Motor neuron (in vitro differentiated cells): Measurements from ENCODE around the gene CLEC16A. TPM values are rescaled to one million over a fixed set of nuclear protein-coding genes. Genes with fewer than 3 reads are reported as not detected.

ENCODE experiments used
- ATAC-seq, 8 experiments: fragments of 200-7000 bp; cut with Tn5 transposase; replicated peaks in 6 of 8; 2 replicates each; pipeline ENCODE4 v1.8.0; 2021; ENCODE audit warnings: mild to moderate bottlenecking in 8 of 8, moderate library complexity in 8 of 8
- H3K27ac ChIP-seq, 2 donors: fragments of 250-450 bp; sonication (Bioruptor Pico); 2 replicates each; pipeline ENCODE4 v1.9.0; 2021; ENCODE audit warnings: antibody characterized with exemption in 2 of 2, mild to moderate bottlenecking in 2 of 2, moderate library complexity in 1 of 2
- H3K4me1 ChIP-seq, 2 donors: fragments of 250-450 bp; sonication (Bioruptor Pico); replicated peaks in 1 of 2; 2 replicates each; pipeline ENCODE4 v1.6.1; 2021; ENCODE audit warnings: antibody characterized with exemption in 2 of 2, mild to moderate bottlenecking in 2 of 2, moderate library complexity in 1 of 2
- H3K4me3 ChIP-seq, 5 donors: fragments of 250-450 bp; sonication (Bioruptor Pico); 2 replicates each; pipeline ENCODE4 v1.9.0; 2021; ENCODE audit warnings: antibody characterized with exemption in 5 of 5, mild to moderate bottlenecking in 5 of 5, moderate library complexity in 4 of 5
- WGBS, 10 experiments: fragments of 450-650 bp; shearing (Covaris generic); methylation state at CpG; one replicate each; pipeline ENCODE4 v1.0.0; 2022; 5-methylcytosine and 5-hydroxymethylcytosine counted together
- in situ Hi-C, 9 experiments: fragments of 400-800 bp; cut with MboI; loops; one replicate each; pipeline ENCODE4 v1.15.0; 2021; ENCODE audit warnings: low sequenced_read_pairs in 9 of 9, low pct_unique_long_range_greater_than_20kb in 2 of 9; ENCODE audit not compliant: unreplicated experiment in 9 of 9
- total RNA-seq, 8 experiments: library from RNA; unstranded; fragments of 300-600 nt; gene quantifications; 2 replicates each; pipeline versions ENCODE4 v1.2.3 to v1.2.4, GENCODE V29; 2022

CLEC16A gene
- total RNA-seq, 8 experiments from 2014 or later: 13.4 to 75.0 (median 17.2) TPM

DNA sequence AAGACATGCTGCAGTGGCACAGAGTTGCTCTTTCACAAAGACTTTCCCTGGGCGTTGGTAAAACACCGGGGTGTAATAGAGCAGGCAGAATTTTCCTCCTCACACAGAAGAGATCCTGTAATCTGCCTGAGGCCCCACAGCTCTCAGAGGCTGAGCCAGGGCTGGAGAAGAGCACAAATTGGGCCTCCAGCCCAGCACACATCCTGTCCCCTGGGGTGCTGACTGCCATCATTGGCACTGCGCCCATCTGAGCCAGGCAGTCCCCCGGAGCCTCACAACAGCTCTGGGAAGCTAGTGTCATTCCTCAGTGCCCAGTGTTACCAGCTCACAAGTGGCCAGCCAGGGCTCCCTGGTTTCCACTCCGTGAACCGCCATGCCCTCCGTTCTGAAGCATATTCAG lies 192.2 kb downstream of the CLEC16A start:
- in situ Hi-C loops: no loop called here

DNA sequence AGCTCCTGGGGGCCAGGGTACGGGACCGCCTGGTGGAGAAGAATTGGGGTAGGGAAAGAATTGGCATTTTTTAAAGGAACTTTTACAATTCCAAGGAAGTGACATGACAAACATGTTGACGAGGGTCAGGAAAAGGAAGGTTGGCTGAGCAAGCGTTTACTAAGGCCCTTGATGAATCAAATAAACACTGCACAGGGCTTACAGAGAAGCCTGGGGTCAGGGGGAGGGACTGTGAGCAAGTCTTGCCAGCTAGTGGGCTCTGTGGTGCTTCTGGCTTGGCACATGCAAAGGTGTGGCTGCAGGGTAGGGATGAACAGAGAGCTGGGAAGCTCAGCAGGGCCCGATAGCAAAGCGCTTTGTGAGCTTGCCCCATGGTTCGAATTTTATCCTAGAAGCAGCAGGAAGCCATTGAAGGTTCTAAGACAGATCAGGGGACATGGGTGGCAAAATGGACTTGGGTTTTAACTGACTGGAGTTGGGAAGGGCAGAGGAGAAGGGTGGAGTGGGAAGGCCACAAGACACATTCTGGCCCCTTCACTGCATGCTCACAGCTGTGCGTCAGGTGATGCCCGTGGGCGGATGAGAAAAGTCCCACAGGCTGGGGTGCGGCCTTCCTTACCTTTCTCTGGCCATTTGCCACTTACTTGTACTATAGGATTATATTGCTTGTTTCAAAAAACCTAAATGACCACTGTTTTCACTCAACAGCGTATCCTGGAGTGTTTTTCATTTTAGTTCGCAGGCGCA lies 193.8 kb downstream of the CLEC16A start:
- WGBS, 10 experiments: 80 to 100% (median 92%) methylated on average over 1 to 13 of the region's 14 CpGs; no CpG with 5 or more reads in 1 of the 10 experiments
- H3K4me3 ChIP-seq: no peak overlapping the region
- no peak overlapping the region for H3K27ac ChIP-seq
- ATAC-seq: no peak
- peaks cover 8 to 12% of the 10 kb centered on the region in 2 donors for H3K4me1 ChIP-seq
- in situ Hi-C loops: no loop called here

More for the DNA sequence above, 192.2 kb downstream of the CLEC16A start:
- Histone ChIP-seq H3K27ac (no peak overlapping the region), H3K4me3 (no peak overlapping the region), H3K4me1 (peaks cover 14 to 18% of the 10 kb centered on the region in 2 donors)
- 0 to 100% (median 96%) methylated on average over 1 to 3 of the region's 7 CpGs; no CpG with 5 or more reads in 5 of the 10 experiments for WGBS, 10 experiments
- ATAC-seq: peak in 2 of 8 experiments; percentile 32 to 47

- WGBS, 10 experiments: 80 to 100% (median 93%) methylated on average over 1 to 7 of the region's 8 CpGs; no CpG with 5 or more reads in 1 of the 10 experiments
- Histone ChIP-seq H3K4me1 (peaks cover 2 to 9% of the 10 kb centered on the region in 2 donors), H3K27ac (no peak overlapping the region), H3K4me3 (no peak overlapping the region)
- in situ Hi-C loops: no loop called here
- no peak for ATAC-seq
These were observed 194.5 kb downstream of the CLEC16A start for GRCh38 chr16:11138769-11139325.

DNA sequence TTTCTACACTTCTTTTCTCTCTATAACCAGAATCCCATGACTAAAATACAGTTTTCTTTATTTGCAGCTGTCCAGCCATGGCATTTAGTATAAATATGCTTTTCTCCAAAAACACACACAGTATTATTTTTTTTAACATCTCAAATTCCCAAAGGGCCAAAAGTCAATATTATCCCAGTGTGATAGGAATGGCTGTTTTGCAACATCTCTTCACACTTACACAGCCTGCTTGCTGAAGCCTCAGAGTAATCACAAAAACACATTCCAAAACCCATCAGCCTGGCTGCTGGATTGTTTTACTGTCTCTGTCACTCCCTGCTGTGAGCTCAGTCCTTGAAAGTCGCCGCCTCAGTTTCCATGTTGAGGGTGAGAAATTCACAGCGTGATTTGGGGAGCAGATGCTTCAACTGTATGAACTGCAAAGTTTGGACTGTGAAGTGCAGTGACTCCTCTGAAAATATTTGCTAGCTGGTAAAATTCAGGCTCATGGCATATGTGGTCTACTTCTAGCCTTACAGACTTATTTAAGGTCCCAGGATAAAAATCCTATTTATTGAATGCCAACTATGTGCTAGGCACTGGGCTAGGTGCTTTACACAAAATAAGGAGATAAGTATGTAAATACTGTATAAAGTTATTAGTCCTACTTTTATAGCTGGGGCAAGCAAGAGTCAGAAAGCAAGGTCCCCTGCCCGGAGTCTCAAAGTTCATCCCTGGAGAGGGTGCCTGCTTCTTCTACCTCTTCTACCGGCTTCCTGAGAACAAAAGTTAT lies 195.1 kb downstream of the CLEC16A start:
- Histone ChIP-seq H3K4me1 (peaks cover 0 to 14% of the 10 kb centered on the region in 2 donors), H3K27ac (no peak overlapping the region), H3K4me3 (no peak overlapping the region)
- in situ Hi-C loops: no loop called here
- 49 to 100% (median 83%) methylated on average over 1 to 4 of the region's 5 CpGs; no CpG with 5 or more reads in 1 of the 10 experiments for WGBS, 10 experiments
- ATAC-seq: peak in 1 of 8 experiments; percentile 49

DNA sequence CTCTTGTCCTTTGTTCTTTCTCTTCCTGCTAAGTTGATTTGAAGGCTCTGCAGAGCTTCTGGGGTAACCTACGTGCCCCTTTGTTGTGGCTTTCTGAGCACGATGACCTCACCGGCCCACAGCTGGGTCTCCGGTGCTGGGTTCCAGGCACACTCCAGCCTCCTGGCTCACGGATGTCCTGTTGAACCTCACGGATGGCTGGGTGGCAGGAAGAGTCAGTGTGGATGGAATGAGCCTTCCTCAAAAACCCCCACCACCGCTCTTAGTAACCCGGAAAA lies 195.7 kb downstream of the CLEC16A start:
- Histone ChIP-seq H3K4me1 (peaks cover 0 to 14% of the 10 kb centered on the region in 2 donors), H3K4me3 (no peak overlapping the region), H3K27ac (no peak overlapping the region)
- in situ Hi-C loops: no loop called here
- no peak for ATAC-seq
- WGBS, 10 experiments: 42 to 79% (median 73%) methylated on average over 1 to 5 of the region's 8 CpGs; no CpG with 5 or more reads in 5 of the 10 experiments

DNA sequence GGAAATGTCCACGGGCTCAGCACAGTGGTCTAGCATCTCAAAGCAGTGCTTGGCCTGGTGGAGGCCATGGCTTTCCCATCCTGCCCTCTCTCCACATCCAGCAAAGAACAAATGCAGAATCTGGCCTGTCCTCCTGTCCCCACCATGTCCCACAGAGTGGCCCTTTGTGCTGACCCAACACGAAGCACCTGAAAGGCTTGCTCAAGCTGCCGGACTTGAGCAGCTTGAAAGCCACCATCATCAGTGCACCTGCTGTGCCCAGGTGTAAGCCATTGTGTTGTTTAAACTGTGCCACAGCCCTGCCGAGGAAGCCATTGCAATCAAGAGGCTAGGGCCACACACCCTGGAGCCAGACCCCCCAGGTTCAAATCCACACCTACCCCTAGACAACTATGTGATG lies 196.1 kb downstream of the CLEC16A start:
- no peak for ATAC-seq
- H3K4me1 ChIP-seq: peaks cover 0 to 14% of the 10 kb centered on the region in 2 donors
- no peak overlapping the region for H3K27ac ChIP-seq
- WGBS, 10 experiments: 69 to 100% (median 88%) methylated on average over 1 to 4 of the region's 4 CpGs; no CpG with 5 or more reads in 4 of the 10 experiments
- in situ Hi-C loops: no loop called here
- no peak overlapping the region for H3K4me3 ChIP-seq

DNA sequence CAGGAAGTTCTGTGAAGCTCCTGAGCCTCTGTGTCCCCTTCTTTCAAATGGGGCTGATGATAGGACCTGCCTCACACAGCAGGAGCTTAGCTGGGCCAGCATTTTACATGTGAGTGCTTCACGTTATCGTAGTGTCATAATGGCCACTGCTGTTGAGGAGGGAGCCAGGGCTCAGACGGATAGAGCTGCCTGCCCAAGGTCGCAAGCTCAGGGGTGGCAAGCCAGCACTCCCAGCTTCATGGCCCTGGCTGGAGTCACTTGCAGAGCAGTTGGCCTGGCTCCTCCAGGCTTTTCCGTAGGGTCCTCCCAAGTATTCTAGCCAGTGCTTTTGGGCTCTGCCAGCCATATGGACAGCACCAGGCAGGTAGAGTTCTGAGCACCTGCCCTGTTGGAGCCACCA lies 196.5 kb downstream of the CLEC16A start:
- no peak overlapping the region for H3K27ac ChIP-seq
- H3K4me1 ChIP-seq: peaks cover 0 to 14% of the 10 kb centered on the region in 2 donors
- in situ Hi-C loops: no loop called here
- no peak for ATAC-seq
- WGBS, 10 experiments: 60 to 100% (median 93%) methylated on average over 1 to 4 of the region's 5 CpGs; no CpG with 5 or more reads in 6 of the 10 experiments
- H3K4me3 ChIP-seq: no peak overlapping the region

GRCh38 chr16:11141409-11142260 lies 197.3 kb downstream of the CLEC16A start:
- peaks cover 0 to 14% of the 10 kb centered on the region in 2 donors for H3K4me1 ChIP-seq
- no peak for ATAC-seq
- no peak overlapping the region for H3K4me3 ChIP-seq
- WGBS, 10 experiments: 90 to 100% (median 98%) methylated on average over 2 to 5 of the region's 26 CpGs; no CpG with 5 or more reads in 6 of the 10 experiments
- in situ Hi-C loops: no loop called here
- H3K27ac ChIP-seq: no peak overlapping the region

GRCh38 chr16:11142261-11142630 lies 197.9 kb downstream of the CLEC16A start:
- no peak overlapping the region for H3K27ac ChIP-seq
- ATAC-seq: no peak
- in situ Hi-C loops: no loop called here

GRCh38 chr16:11142951-11143350 lies 198.6 kb downstream of the CLEC16A start:
- Histone ChIP-seq H3K27ac (no peak overlapping the region), H3K4me3 (no peak overlapping the region), H3K4me1 (peaks cover 0 to 14% of the 10 kb centered on the region in 2 donors)
- in situ Hi-C loops: no loop called here
- 60 to 100% (median 92%) methylated on average over 1 to 4 of the region's 7 CpGs; no CpG with 5 or more reads in 3 of the 10 experiments for WGBS, 10 experiments
- ATAC-seq: no peak

More at GRCh38 chr16:11142261-11142630, 197.9 kb downstream of the CLEC16A start:
- peaks cover 0 to 14% of the 10 kb centered on the region in 2 donors for H3K4me1 ChIP-seq
- 83 to 100% (median 89%) methylated on average over 1 to 5 of the region's 7 CpGs; no CpG with 5 or more reads in 7 of the 10 experiments for WGBS, 10 experiments
- H3K4me3 ChIP-seq: no peak overlapping the region

DNA sequence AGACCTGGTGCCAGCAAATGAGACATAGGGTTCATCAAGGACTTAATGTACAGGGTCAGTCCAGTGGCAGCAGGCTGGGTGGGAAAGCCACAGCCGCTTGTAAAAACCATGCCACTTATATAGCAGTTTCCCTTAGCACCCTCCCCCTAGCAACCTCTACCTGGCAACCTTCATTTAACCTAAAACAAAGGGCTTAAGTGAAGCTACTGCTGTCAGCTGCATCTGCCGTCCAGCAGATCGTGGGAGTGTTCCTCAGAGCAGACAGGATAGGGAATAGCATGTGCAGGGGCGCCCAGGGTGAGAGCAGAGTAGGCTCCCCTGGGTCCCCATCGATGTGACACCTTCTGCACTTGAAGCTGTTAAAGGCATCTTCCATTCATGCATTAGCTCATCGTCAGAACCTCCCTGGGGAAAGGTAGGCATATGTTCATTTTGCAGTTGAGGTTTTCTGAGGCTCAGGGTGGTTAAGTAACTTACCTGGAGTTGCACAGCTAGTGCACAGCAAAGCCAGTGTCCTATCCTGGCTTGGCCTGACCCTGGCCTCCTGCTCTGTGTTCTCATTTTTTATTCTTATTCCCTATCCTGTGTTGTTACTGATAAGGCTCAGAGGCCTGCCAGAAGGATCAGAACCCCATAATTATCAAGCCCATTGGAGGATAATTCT lies 199.1 kb downstream of the CLEC16A start:
- ATAC-seq: peak in 1 of 8 experiments; percentile 55
- in situ Hi-C loops: no loop called here
- Histone ChIP-seq H3K4me3 (no peak overlapping the region), H3K27ac (no peak overlapping the region), H3K4me1 (peaks cover under 1 to 15% of the 10 kb centered on the region in 2 donors)
- WGBS, 10 experiments: 74 to 96% (median 82%) methylated on average over 3 to 4 of the region's 6 CpGs; no CpG with 5 or more reads in 5 of the 10 experiments

DNA sequence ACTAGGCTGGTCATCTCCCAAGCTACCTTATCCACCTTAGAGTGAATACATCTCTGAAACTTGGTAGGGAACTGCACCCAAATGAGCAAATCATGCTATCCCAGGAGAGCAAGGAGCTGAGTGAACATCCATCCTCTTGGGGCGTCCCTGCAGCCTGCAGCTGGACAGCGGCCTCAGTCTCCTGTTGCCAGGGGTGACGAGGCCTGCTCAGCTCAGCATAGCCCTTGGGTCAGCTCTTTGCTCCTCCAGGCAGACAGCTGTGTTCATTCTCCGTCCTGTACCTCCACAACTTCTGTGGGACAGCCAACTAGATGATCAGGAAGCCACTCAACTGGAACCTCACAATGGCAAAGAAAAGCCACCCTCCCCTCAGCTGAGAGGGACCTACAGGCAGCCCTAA lies 199.8 kb downstream of the CLEC16A start:
- in situ Hi-C loops: no loop called here
- 56 to 100% (median 100%) methylated on average over 2 to 3 of the region's 4 CpGs; no CpG with 5 or more reads in 7 of the 10 experiments for WGBS, 10 experiments
- peak in 1 of 8 experiments; percentile 33 for ATAC-seq
- peaks cover 7 to 19% of the 10 kb centered on the region in 2 donors for H3K4me1 ChIP-seq
- H3K4me3 ChIP-seq: no peak overlapping the region
- H3K27ac ChIP-seq: no peak overlapping the region
